CD14-positive monocyte (primary cell): Measurements from ENCODE around the gene SHD. TPM values are rescaled to one million over a fixed set of nuclear protein-coding genes. Genes with fewer than 3 reads are reported as not detected.
A peak's percentile ranks its signal among the peaks of the same experiment; 100 is the strongest.

ENCODE experiments used
- DNase-seq, 3 donors: peaks; one replicate each; pipeline ENCODE4 v3.0.0-alpha.2; 2011 to 2022
- H2AFZ ChIP-seq: 2 replicates; pipeline ENCODE4 v1.6.0; 2012; ENCODE audit warnings: mild to moderate bottlenecking, low read depth, low read length, inconsistent platforms; ENCODE audit not compliant: insufficient read depth, poor library complexity, severe bottlenecking
- H3K27ac ChIP-seq, 2 donors: 1 replicate in 1 of 2; 2 replicates in 1 of 2; pipeline ENCODE4 v1.5.1; 2012 to 2013; ENCODE audit warnings: low read length in 2 of 2, control low read depth in 1 of 2, inconsistent platforms in 1 of 2, low read depth in 1 of 2, mild to moderate bottlenecking in 1 of 2
- H3K27me3 ChIP-seq, 2 donors: one replicate each; pipeline versions ENCODE4 v1.6.0 to v1.6.1; 2011 to 2013; ENCODE audit warnings: low read length in 2 of 2; ENCODE audit not compliant: control insufficient read depth in 2 of 2, insufficient read depth in 2 of 2
- H3K36me3 ChIP-seq, 2 donors: replicated peaks in 1 of 2; 1 replicate in 1 of 2; 2 replicates in 1 of 2; pipeline versions ENCODE4 v1.5.1 to v1.6.1; 2012 to 2013; ENCODE audit warnings: low read length in 2 of 2, control low read depth in 1 of 2, inconsistent platforms in 1 of 2, mild to moderate bottlenecking in 1 of 2; ENCODE audit not compliant: insufficient read depth in 2 of 2, control insufficient read depth in 1 of 2
- H3K4me1 ChIP-seq, 2 donors: 1 replicate in 1 of 2; 2 replicates in 1 of 2; pipeline versions ENCODE4 v1.5.1 to v1.6.1; 2012 to 2013; ENCODE audit warnings: low read length in 2 of 2, control low read depth in 1 of 2, inconsistent platforms in 1 of 2, mild to moderate bottlenecking in 1 of 2, moderate library complexity in 1 of 2; ENCODE audit not compliant: insufficient read depth in 2 of 2, control insufficient read depth in 1 of 2
- H3K4me2 ChIP-seq: replicated peaks from 2 replicates; pipeline ENCODE3; 2012; ENCODE audit warnings: low read length, moderate library complexity, mild to moderate bottlenecking; ENCODE audit not compliant: poor library complexity, severe bottlenecking; ENCODE audit errors: extremely low read depth
- H3K4me3 ChIP-seq, 3 experiments: fragments of 200-600 bp in 1 of 3; sonication (generic) in 1 of 3; replicated peaks in 1 of 3; 1 replicate in 2 of 3; 2 replicates in 1 of 3; pipeline ENCODE4 v1.5.1; 2011 to 2013; ENCODE audit warnings: low read length in 3 of 3, mild to moderate bottlenecking in 3 of 3, control low read depth in 2 of 3, low read depth in 2 of 3, inconsistent platforms in 1 of 3, moderate library complexity in 1 of 3
- H3K79me2 ChIP-seq: 2 replicates; pipeline ENCODE4 v1.6.0; 2012; ENCODE audit warnings: mild to moderate bottlenecking, control low read depth, inconsistent platforms, low read length, moderate library complexity; ENCODE audit not compliant: insufficient read depth
- H3K9ac ChIP-seq: 2 replicates; pipeline ENCODE4 v1.6.0; 2017; ENCODE audit warnings: low read length, mild to moderate bottlenecking; ENCODE audit not compliant: insufficient read depth, poor library complexity, severe bottlenecking
- H3K9me3 ChIP-seq, 2 donors: replicated peaks in 1 of 2; 1 replicate in 1 of 2; 2 replicates in 1 of 2; pipeline versions ENCODE4 v1.5.1 to v1.6.1; 2012 to 2013; ENCODE audit warnings: low read length in 2 of 2, control low read depth in 1 of 2; ENCODE audit not compliant: control insufficient read depth in 1 of 2, insufficient read depth in 1 of 2
- H4K20me1 ChIP-seq: 2 replicates; pipeline ENCODE4 v1.6.0; 2012; ENCODE audit warnings: mild to moderate bottlenecking, low read length, control low read depth, moderate library complexity; ENCODE audit not compliant: insufficient read depth
- H3K27ac Mint-ChIP-seq, 7 donors: one replicate each; pipeline ENCODE4 v1.8.0; 2020; ENCODE audit warnings: mild to moderate bottlenecking in 7 of 7, mixed read lengths in 7 of 7, moderate library complexity in 6 of 7, inconsistent platforms in 2 of 7
- H3K27me3 Mint-ChIP-seq, 3 donors: one replicate each; pipeline ENCODE4 v1.8.0; 2021 to 2022; ENCODE audit warnings: low read depth in 3 of 3, mild to moderate bottlenecking in 3 of 3, mixed read lengths in 3 of 3, moderate library complexity in 3 of 3, inconsistent platforms in 1 of 3
- H3K36me3 Mint-ChIP-seq, 2 donors: one replicate each; pipeline ENCODE4 v1.8.0; 2020; ENCODE audit warnings: mixed read lengths in 2 of 2, inconsistent platforms in 1 of 2, mild to moderate bottlenecking in 1 of 2
- H3K4me1 Mint-ChIP-seq: one replicate; pipeline ENCODE4 v1.8.0; 2020; ENCODE audit warnings: mild to moderate bottlenecking, mixed read lengths
- H3K4me3 Mint-ChIP-seq, 2 donors: one replicate each; pipeline ENCODE4 v1.8.0; 2020; ENCODE audit warnings: mild to moderate bottlenecking in 2 of 2, mixed read lengths in 2 of 2, moderate library complexity in 1 of 2
- H3K9me3 Mint-ChIP-seq, 7 donors: one replicate each; pipeline ENCODE4 v1.8.0; 2020 to 2022; ENCODE audit warnings: mixed read lengths in 7 of 7, mild to moderate bottlenecking in 6 of 7, moderate library complexity in 6 of 7, inconsistent platforms in 2 of 7
- CTCF ChIP-seq: fragments of 200-600 bp; IDR thresholded peaks from one replicate; pipeline ENCODE4 v1.8.0; 2022; ENCODE audit warnings: antibody characterized with exemption, mild to moderate bottlenecking
- WGBS: methylation state at CpG from one replicate; pipeline ENCODE4 v1.1.5; 2013; ENCODE audit warnings: missing lambda C conversion rate; ENCODE audit not compliant: insufficient coverage; 5-methylcytosine and 5-hydroxymethylcytosine counted together
- intact Hi-C, 2 donors: fragments of 100-400 bp; cut with micrococcal nuclease; formaldehyde crosslinking; loops; one replicate each; pipeline versions ENCODE4 v1.15.0 to v1.15.1; 2023
- polyA plus RNA-seq, 3 donors: library from polyadenylated mRNA; depleted of rRNA in 1 of 3; unstranded in 2 of 3; stranded (reverse) in 1 of 3; fragments of 300-500 nt in 2 of 3; fragments of >200 nt in 1 of 3; fragmentation: Illumina TruSeq in 2 of 3; gene quantifications; 1 replicate in 2 of 3; 2 replicates in 1 of 3; pipeline ENCODE4 v1.2.3, GENCODE V29; 2012 to 2021

The SHD gene
- polyA plus RNA-seq, 3 donors = not detected

- Histone ChIP-seq H3K4me2 (no peak overlapping the region), H3K9ac (no peak overlapping the region), H3K4me1 (peaks cover 8 to 16% of the 10 kb centered on the region in 2 donors), H3K36me3 (no peaks in the 10 kb centered on the region), H3K27ac (no peak overlapping the region), H3K79me2 (no peaks in the 10 kb centered on the region), H3K4me3 (no peak overlapping the region), H4K20me1 (no peaks in the 10 kb centered on the region), H2AFZ (no peak overlapping the region), H3K9me3 (peaks cover 27 to 43% of the 10 kb centered on the region in 2 donors), H3K27me3 (no peaks in the 10 kb centered on the region)
- Mint-ChIP-seq H3K36me3 (no peaks in the 10 kb centered on the region), H3K4me3 (no peak overlapping the region), H3K9me3 (peaks cover 33 to 50% (median 40%) of the 10 kb centered on the region in 7 donors), H3K27me3 (peaks cover 1 to 6% (median 5%) of the 10 kb centered on the region in 3 donors), H3K4me1 (peaks cover 15% of the 10 kb centered on the region), H3K27ac (peak overlapping the region in 1 of 7 donors; percentile 66)
- WGBS = 100% methylated on average over 2 of the region's 2 CpGs
- peak in 2 of 3 donors; percentile 10 to 27 for DNase-seq
- no peak for TF ChIP-seq CTCF
- intact Hi-C loops = no loop called here
Observed at GRCh38 chr19:4319067-4319718, 40.1 kb downstream of the SHD start.

- WGBS = 97% methylated on average over 2 of the region's 2 CpGs
- H3K4me1 Mint-ChIP-seq = peaks cover 8% of the 10 kb centered on the region
Observed at GRCh38 chr19:4320419-4320818, 41.4 kb downstream of the SHD start.

More at GRCh38 chr19:4320419-4320818, 41.4 kb downstream of the SHD start:
- Histone ChIP-seq H3K9me3 (peaks cover 27 to 43% of the 10 kb centered on the region in 2 donors), H3K79me2 (no peaks in the 10 kb centered on the region), H2AFZ (no peak overlapping the region), H3K36me3 (no peaks in the 10 kb centered on the region), H3K27ac (no peak overlapping the region), H3K4me2 (no peak overlapping the region), H3K9ac (no peak overlapping the region), H3K4me1 (peaks cover 6 to 9% of the 10 kb centered on the region in 2 donors), H3K27me3 (no peaks in the 10 kb centered on the region), H3K4me3 (no peak overlapping the region), H4K20me1 (no peaks in the 10 kb centered on the region)
- TF ChIP-seq CTCF = no peak
- Mint-ChIP-seq H3K9me3 (peaks cover 33 to 50% (median 40%) of the 10 kb centered on the region in 7 donors), H3K4me3 (no peak overlapping the region), H3K36me3 (no peaks in the 10 kb centered on the region), H3K27ac (no peak overlapping the region), H3K27me3 (peaks cover 4 to 8% (median 7%) of the 10 kb centered on the region in 3 donors)
- no peak for DNase-seq
- intact Hi-C loops = loop anchor here in 1 of 2 donors (10.0 kb wide), 1 partner anchor 354 kb away; the partner anchor contains the start of gene MYDGF
